Adrenal gland (tissue), 5 donors: ENCODE results near the gene DLGAP1.
A peak's percentile ranks its signal among the peaks of the same experiment; 100 is the strongest.

ENCODE experiments used
- CTCF ChIP-seq, 6 experiments: fragments of 450-650 bp in 4 of 6; fragments of 200-600 bp in 2 of 6; sonication (generic) in 1 of 6; IDR thresholded peaks; 1 replicate in 5 of 6; 2 replicates in 1 of 6; pipeline versions ENCODE4 v1.5.1 to v1.8.0; 2016 to 2021; ENCODE audit warnings: antibody characterized with exemption in 6 of 6, mild to moderate bottlenecking in 2 of 6, moderate library complexity in 1 of 6
- POLR2A ChIP-seq, 2 donors: fragments of 450-650 bp; IDR thresholded peaks; one replicate each; pipeline ENCODE4 v1.6.1; 2017; ENCODE audit warnings: antibody characterized with exemption in 2 of 2, mild to moderate bottlenecking in 2 of 2, moderate library complexity in 1 of 2
- donor health status: DM: no; HTN: no; CAD: no.

GRCh38 chr18:3595369-3596273 is 859.5 kb downstream of the DLGAP1 start:
- TF ChIP-seq CTCF (IDR thresholded peaks at IDR 0.05), result no peak
- peak; percentile 36 to 96 for TF ChIP-seq POLR2A (IDR thresholded peaks at IDR 0.05)
